Activated CD4-positive, alpha-beta memory T cell treated with anti-CD3 and anti-CD28 coated beads, Interleukin-2, amount 10 ng/mL, durations not matched to agents 7 days and 5 days (primary cell): ENCODE results near the gene TIMM8A. TPM values are rescaled to one million over a fixed set of nuclear protein-coding genes. Genes with fewer than 3 reads are reported as not detected.

ENCODE experiments used
- CTCF ChIA-PET: fragments of 350-600 bp; sonication (Branson Sonifier 250); formaldehyde crosslinking; loops from one replicate; lab custom pipeline; 2021; ENCODE audit warnings: antibody characterized with exemption, inconsistent platforms; lab: Charles Lee
- POLR2A ChIA-PET: fragments of 350-600 bp; sonication (Branson Sonifier 250); formaldehyde crosslinking; loops from one replicate; lab custom pipeline; 2021; ENCODE audit warnings: antibody characterized with exemption; lab: Charles Lee
- DNase-seq: peaks from one replicate; pipeline ENCODE4 v3.0.0-alpha.2; 2020
- H3K27ac Mint-ChIP-seq: one replicate; pipeline ENCODE4 v1.8.0; 2021; ENCODE audit warnings: mild to moderate bottlenecking, mixed read lengths
- H3K27me3 Mint-ChIP-seq: one replicate; pipeline ENCODE4 v1.8.0; 2021; ENCODE audit warnings: mixed read lengths
- H3K36me3 Mint-ChIP-seq: one replicate; pipeline ENCODE4 v1.8.0; 2021; ENCODE audit warnings: low read depth, mixed read lengths
- H3K4me1 Mint-ChIP-seq: one replicate; pipeline ENCODE4 v1.8.0; 2021; ENCODE audit warnings: mixed read lengths
- H3K4me3 Mint-ChIP-seq: one replicate; pipeline ENCODE4 v1.8.0; 2021; ENCODE audit warnings: mild to moderate bottlenecking, mixed read lengths
- H3K9me3 Mint-ChIP-seq: one replicate; pipeline ENCODE4 v1.8.0; 2021; ENCODE audit warnings: mixed read lengths
- total RNA-seq, 2 experiments: library from RNA; stranded (reverse); gene quantifications; one replicate each; pipeline ENCODE4 v1.2.3, GENCODE V29; 2021

TIMM8A gene, protein sequence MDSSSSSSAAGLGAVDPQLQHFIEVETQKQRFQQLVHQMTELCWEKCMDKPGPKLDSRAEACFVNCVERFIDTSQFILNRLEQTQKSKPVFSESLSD
- 10 to 100 TPM in 1 of 2 experiments, 1 to 10 TPM in 1; 8.4 to 11.3 TPM for total RNA-seq

DNA sequence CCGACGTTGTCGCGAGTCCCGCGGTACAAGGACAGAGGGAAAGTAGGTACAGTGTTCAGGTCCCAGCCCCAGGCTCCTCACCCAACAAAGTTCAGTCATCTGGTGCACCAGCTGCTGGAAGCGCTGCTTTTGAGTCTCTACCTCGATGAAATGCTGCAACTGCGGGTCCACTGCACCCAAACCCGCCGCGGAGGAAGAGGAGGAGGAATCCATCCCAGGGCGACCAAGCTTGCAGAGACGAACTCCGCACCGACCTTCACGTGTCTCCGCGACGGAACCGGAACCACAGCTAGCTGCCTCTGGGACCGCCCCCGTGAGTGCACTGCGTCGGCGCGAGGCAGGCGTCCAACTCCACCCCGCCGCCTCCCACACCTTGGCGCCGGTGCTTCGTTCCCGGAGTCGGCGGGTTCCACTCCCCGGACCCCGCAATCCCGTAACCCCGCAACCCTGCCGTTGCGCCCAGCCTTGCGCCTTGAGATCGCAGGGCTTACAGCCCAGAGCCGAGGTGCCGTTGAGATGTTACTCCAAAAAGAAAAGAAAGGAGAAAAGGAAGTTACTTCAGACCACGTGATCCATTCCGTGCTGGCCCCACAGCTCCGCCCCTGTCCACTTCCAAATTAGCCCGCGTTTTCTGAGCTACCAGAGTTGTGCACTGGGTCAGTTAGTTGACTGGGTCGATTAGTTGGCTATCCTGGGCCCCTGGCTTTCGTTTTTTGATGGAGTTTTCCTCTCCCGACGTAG lies at the start of gene TIMM8A:
TIMM8A (minus strand) TSS at position 291 of the 741 bp plus-strand sequence; CDS start at position 213, 78 bp downstream.
- no peaks in the 10 kb centered on the region for H3K9me3 Mint-ChIP-seq
- peaks cover 14% of the 10 kb centered on the region for H3K36me3 Mint-ChIP-seq
- peak within 1 kb of the TSS; percentile 83 for H3K27ac Mint-ChIP-seq
- DNase-seq = peak; percentile 80
- peaks cover 15% of the 10 kb centered on the region for H3K4me1 Mint-ChIP-seq
- H3K27me3 Mint-ChIP-seq = no peaks in the 10 kb centered on the region
- POLR2A ChIA-PET = interaction anchor here (0.9 to 3.9 kb wide), 5 partner anchors 42 to 584 kb away, joined by 3 to 34 read pairs (median 5); partner anchors contain the start of genes CSTF2, GLA, RPL36A and ZMAT1
- H3K4me3 Mint-ChIP-seq = peak within 1 kb of the TSS; percentile 87
- CTCF ChIA-PET = interaction anchor here (1.0 to 3.2 kb wide), 2 partner anchors 42 to 47 kb away, joined by 3 to 13 read pairs; partner anchors contain the start of gene RPL36A

DNA sequence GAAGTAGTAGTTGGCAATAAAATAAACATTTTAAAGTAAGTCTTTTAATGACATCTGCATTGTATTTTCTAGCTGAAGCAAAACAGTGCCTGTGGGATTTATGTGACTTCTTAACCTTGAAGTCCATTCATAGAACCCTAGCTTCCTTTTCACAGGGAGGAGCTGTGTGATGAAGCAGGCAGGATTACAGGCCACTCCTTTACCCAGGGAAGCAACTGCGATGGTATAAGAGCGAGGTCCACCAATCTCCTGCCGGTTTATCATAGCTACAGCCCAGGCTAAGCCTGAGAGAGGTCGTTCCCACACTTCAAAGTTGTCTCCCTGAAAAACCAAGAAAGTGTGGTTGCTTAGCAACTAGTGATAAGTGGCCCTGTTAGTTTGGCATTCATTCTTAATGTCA lies 49.2 kb upstream of the TIMM8A start:
- Mint-ChIP-seq H3K27ac (no peak overlapping the region), H3K4me1 (peaks cover 18% of the 10 kb centered on the region)

DNA sequence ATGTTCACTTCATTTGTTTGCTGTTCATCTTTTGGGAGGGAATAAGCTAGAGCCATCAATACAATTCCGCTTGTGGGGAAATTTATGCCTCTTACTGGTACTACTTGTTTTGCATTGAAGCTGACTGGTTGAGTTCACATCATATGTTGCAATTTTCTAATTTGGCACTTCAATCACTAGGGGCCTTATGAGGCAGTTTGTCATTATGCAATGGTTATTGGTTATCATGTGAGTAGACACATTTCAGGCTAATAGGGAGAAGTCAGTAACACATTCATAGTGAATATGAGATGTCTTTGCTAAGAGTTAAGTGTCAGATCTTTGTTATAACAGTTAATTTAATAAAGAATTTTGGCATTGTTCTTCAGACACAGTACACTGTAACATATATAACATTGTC lies 47.2 kb upstream of the TIMM8A start:
- Mint-ChIP-seq H3K4me3 (no peak overlapping the region), H3K27me3 (no peaks in the 10 kb centered on the region), H3K9me3 (no peaks in the 10 kb centered on the region), H3K27ac (peak overlapping the region; percentile 9), H3K36me3 (peaks cover 56% of the 10 kb centered on the region), H3K4me1 (peaks cover 27% of the 10 kb centered on the region)
- CTCF ChIA-PET = interaction anchor here (1.1 kb wide), 1 partner anchor 47 kb away, joined by 3 read pairs; the partner anchor contains the start of gene TIMM8A
- POLR2A ChIA-PET = no interaction called here
- DNase-seq = no peak

More for the DNA sequence above, 49.2 kb upstream of the TIMM8A start:
- ChIA-PET CTCF (no interaction called here), POLR2A (interaction anchor here (1.3 kb wide), 2 partner anchors 10 to 49 kb away, joined by 3 to 4 read pairs; partner anchors contain the start of genes GLA and TIMM8A)
- no peak for DNase-seq
- H3K36me3 Mint-ChIP-seq = peaks cover 45% of the 10 kb centered on the region
- H3K4me3 Mint-ChIP-seq = no peak overlapping the region
- no peaks in the 10 kb centered on the region for H3K27me3 Mint-ChIP-seq
- no peaks in the 10 kb centered on the region for H3K9me3 Mint-ChIP-seq

DNA sequence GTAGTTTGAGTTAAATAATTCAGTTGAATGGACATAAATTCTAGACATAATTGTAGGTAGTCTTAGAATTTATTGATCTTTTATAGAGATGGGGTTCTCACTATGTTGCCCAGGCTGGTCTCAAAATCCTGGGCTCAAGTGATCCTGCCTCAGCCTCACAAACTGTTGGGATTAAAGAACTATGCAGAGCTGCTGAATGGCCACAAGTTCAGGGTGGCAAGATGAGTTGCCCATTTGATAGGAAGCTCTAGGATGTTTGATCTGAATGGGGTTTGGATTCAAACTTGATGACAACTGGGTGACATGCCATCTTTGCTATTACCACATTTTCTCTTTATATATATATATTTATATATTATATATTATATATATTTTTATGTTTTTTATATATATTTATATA lies 45.8 kb upstream of the TIMM8A start:
- ChIA-PET POLR2A (no interaction called here), CTCF (interaction anchor here (0.6 kb wide), 1 partner anchor 11 kb away, joined by 3 read pairs; no protein-coding TSS in a partner anchor)
- Mint-ChIP-seq H3K27ac (no peak overlapping the region), H3K4me1 (peaks cover 32% of the 10 kb centered on the region), H3K4me3 (no peak overlapping the region), H3K27me3 (no peaks in the 10 kb centered on the region), H3K9me3 (no peaks in the 10 kb centered on the region), H3K36me3 (peaks cover 45% of the 10 kb centered on the region)
- no peak for DNase-seq

DNA sequence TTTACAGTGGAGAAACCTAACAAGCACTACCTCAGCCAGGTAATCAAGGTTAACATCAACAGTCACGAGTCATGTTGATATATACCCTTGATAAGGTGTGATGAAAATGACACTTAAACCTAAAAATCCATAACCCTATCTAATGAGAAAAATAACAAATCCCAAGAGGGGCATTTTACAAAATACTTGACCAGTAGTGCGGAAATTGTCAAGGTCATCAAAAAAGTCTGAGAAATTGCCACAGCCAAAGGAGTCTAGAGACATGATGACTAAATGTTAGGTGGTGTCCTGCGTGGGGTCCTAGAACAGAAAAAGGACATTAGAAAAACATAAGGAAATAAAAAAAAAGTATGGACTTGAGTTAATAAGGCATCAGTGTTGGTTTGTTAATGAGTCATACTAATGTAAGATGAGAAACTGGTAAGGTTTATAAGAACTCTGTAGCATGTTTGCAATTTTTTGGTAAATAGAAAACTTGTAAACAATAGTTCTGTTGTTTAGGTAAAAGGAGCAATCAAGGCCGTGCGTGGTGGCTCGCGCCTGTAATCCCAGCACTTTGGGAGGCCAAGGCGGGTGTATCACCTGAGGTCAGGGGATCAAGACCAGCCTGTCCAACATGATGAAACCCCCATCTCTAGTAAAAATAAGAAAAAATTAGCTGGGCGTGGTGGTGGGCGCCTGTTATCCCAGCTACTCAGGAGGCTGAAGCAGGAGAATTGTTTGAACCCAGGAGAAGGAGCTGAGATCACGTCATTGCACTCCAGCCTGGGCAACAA lies 45.2 kb upstream of the TIMM8A start:
- no peak for DNase-seq
- H3K36me3 Mint-ChIP-seq = peaks cover 44% of the 10 kb centered on the region
- H3K27me3 Mint-ChIP-seq = no peaks in the 10 kb centered on the region
- H3K4me1 Mint-ChIP-seq = peaks cover 32% of the 10 kb centered on the region
- no peak overlapping the region for H3K4me3 Mint-ChIP-seq
- no peaks in the 10 kb centered on the region for H3K9me3 Mint-ChIP-seq
- ChIA-PET CTCF (interaction anchor here (0.6 kb wide), 1 partner anchor 12 kb away, joined by 3 read pairs; no protein-coding TSS in a partner anchor), POLR2A (interaction anchor here (1.3 kb wide), 1 partner anchor 10 kb away, joined by 4 read pairs; no protein-coding TSS in a partner anchor)
- peak overlapping the region; percentile 52 for H3K27ac Mint-ChIP-seq

DNA sequence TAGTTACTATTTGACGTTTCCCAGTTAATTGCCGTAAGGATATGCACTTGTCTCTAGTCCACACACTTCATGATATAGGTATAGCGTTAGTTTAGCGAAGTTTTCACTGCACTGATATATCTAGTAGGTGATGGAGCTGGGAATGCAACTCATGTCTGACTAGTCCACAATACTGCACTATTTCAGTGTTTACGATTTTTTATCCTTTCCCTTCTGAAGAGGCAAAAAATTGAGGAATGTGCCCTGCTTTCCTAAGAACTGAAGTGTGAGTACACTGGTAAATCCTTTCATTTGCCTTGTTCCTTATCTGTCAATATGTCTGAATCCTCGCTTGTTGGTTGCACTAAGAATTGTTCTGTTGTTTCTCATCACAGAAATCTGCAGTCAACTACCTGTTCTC lies 43.3 kb upstream of the TIMM8A start:
- Mint-ChIP-seq H3K27me3 (no peaks in the 10 kb centered on the region), H3K27ac (peak overlapping the region; percentile 81), H3K36me3 (peaks cover 44% of the 10 kb centered on the region), H3K4me1 (peaks cover 32% of the 10 kb centered on the region), H3K4me3 (peak overlapping the region; percentile 96), H3K9me3 (no peaks in the 10 kb centered on the region)
- ChIA-PET CTCF (no interaction called here), POLR2A (interaction anchor here (1.5 to 4.0 kb wide), 4 partner anchors 9 to 44 kb away, joined by 8 to 34 read pairs (median 10); partner anchors contain the start of genes GLA, HNRNPH2 and TIMM8A)
- DNase-seq = no peak

DNA sequence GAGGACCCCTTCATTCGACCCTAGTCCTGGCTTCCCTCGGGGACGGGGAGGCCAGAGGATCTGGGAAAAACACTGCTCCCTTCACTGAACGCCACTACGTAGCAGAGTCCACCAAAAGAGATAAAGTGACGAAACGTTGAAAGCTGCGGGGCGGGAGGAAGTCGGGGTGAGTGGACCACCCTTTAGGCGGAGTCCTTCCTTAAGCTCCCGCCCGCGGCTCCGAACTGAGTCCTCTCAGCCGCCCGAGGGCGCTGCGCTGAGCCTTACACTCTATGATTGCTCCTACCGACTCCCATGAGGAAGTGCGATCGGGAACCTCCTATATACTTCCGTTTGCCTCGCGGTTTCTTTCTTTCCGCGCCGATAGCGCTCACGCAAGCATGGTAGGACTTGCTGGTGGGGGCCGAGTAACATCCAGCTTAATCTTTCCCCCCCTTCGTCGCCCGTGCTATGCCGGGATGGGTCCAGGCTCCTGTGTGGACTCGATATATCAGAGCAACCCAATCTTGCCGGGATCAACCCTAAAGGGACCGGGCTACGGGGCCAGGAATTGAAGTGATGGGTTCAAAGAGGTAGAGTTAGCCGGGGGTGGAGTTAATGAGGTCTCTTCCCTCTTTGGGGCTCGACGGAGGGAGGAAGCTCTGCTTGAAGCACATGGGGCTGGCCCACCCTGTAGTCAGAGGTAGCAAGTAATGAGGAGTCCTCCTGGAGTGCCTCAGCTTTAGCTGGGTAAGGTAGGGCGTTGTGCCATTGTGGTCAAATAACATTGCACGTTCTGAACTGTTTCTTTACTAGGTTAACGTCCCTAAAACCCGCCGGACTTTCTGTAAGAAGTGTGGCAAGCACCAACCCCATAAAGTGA lies 42.4 kb upstream of the TIMM8A start, which contains the start of gene RPL36A:
RPL36A (plus strand) TSS at position 348 of the 862 bp plus-strand sequence; CDS start at position 381, 33 bp downstream.
- H3K4me3 Mint-ChIP-seq = peak within 1 kb of the TSS; percentile 96
- CTCF ChIA-PET = interaction anchor here (1.0 to 2.3 kb wide), 12 partner anchors 9 to 231 kb away, joined by 3 to 13 read pairs (median 4); partner anchors contain the start of genes GLA and TIMM8A
- POLR2A ChIA-PET = interaction anchor here (0.5 to 4.0 kb wide), 13 partner anchors 9 to 541 kb away, joined by 3 to 34 read pairs (median 7); partner anchors contain the start of genes GLA, HNRNPH2, TIMM8A and ZMAT1
- H3K27me3 Mint-ChIP-seq = no peaks in the 10 kb centered on the region
- H3K27ac Mint-ChIP-seq = peak within 1 kb of the TSS; percentile 81
- H3K4me1 Mint-ChIP-seq = peaks cover 32% of the 10 kb centered on the region
- peaks cover 44% of the 10 kb centered on the region for H3K36me3 Mint-ChIP-seq
- peak; percentile 83 for DNase-seq
- H3K9me3 Mint-ChIP-seq = no peaks in the 10 kb centered on the region

DNA sequence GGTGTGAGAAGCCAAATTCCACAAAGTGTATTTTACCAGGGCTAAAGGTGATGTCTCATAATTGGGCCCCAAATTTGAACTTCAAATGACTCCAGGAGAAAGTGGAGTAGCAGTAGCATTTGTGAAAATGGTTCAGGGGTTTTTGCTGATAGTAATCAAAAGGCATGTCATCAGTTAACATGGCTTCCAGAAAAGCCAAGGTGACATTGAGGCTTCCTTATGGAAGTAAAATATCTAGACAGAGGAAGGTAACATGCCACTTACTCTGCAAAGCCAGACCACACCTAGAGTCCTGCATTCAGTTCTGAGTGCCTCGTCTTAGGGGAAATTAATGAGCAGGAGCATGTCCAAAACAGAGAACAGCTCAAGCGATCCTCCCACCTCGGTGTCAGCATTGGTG lies 40.1 kb upstream of the TIMM8A start:
- H3K27ac Mint-ChIP-seq = no peak overlapping the region

DNA sequence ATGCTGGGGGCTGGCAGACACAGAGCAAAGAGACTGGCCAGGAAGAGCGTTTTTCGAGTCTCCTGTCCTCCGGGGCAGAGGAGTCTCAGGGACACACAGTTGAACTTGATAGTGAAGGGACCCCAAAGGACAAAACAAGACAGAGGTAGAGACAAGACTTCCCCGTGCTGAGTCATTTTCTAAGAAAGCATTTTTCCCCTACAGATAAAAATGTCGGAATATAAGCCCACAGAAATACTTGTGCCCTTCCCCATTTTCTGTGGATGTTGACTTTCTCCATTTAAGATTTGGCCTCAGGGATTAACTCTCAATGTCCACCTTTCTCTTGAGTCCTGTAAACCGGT lies 38.0 kb upstream of the TIMM8A start:
- H3K4me1 Mint-ChIP-seq = peaks cover 5% of the 10 kb centered on the region
- no peaks in the 10 kb centered on the region for H3K27me3 Mint-ChIP-seq
- H3K9me3 Mint-ChIP-seq = no peaks in the 10 kb centered on the region
- peaks cover 7% of the 10 kb centered on the region for H3K36me3 Mint-ChIP-seq
- POLR2A ChIA-PET = no interaction called here
- DNase-seq = no peak
- CTCF ChIA-PET = no interaction called here
- H3K27ac Mint-ChIP-seq = no peak overlapping the region
- no peak overlapping the region for H3K4me3 Mint-ChIP-seq

More for the DNA sequence above, 40.1 kb upstream of the TIMM8A start:
- no peak overlapping the region for H3K4me3 Mint-ChIP-seq
- no peak for DNase-seq
- CTCF ChIA-PET = no interaction called here
- H3K9me3 Mint-ChIP-seq = no peaks in the 10 kb centered on the region
- H3K36me3 Mint-ChIP-seq = peaks cover 28% of the 10 kb centered on the region
- peaks cover 20% of the 10 kb centered on the region for H3K4me1 Mint-ChIP-seq
- H3K27me3 Mint-ChIP-seq = no peaks in the 10 kb centered on the region
- POLR2A ChIA-PET = interaction anchor here (4.0 kb wide), 1 partner anchor 40 kb away, joined by 34 read pairs; the partner anchor contains the start of gene TIMM8A

DNA sequence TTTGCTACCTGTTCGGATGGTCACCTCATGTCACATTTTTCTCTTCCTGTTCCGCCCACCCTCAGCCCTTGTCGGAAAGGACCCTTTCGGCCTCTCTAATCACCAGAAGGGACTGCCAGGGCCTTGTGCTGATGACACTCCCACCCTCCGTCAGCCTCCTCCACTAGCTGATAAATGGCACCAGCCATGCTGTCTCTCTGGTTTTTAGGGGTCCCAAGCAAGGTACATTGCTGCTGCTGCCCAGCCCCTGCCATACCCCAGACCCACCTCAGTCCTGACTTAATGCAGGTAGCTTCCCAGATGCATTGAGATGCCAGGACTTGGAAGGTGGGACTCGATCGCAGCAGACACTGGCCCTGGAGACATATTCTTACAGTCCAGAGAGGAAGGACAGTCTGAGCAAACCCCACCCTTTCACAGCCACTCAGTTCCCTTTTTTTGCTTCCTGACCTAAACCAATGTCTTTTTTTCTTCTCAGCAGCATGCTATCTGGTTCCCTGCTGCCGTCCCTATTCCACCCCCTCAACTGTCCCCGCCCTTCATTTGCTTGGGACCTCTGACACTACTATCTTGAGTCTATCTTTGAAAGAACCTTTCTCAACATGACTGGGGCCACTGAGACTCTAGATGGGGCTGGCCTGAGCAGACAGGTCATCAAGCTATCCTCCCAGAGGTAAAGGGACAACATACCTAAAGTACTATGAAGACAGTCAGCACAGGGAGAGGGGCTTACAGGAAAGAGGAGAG lies 37.4 kb upstream of the TIMM8A start, which contains the start of gene BTK:
BTK (minus strand) TSS at position 397 of the 747 bp plus-strand sequence. CDS start 10,907 bp downstream, outside the sequence.
- ChIA-PET POLR2A (no interaction called here), CTCF (interaction anchor here (0.5 kb wide), 1 partner anchor 410 kb away, joined by 4 read pairs; no protein-coding TSS in a partner anchor)
- no peak for DNase-seq
- no peak within 1 kb of the TSS for H3K27ac Mint-ChIP-seq
- H3K9me3 Mint-ChIP-seq = no peaks in the 10 kb centered on the region
- peaks cover 5% of the 10 kb centered on the region for H3K4me1 Mint-ChIP-seq
- no peak within 1 kb of the TSS for H3K4me3 Mint-ChIP-seq
- H3K27me3 Mint-ChIP-seq = no peaks in the 10 kb centered on the region
- H3K36me3 Mint-ChIP-seq = peaks cover 1% of the 10 kb centered on the region
